SK-N-DZ (cell line): ENCODE measurements around the gene BBX.
"Not testable (repeated sequence)": the region's sequence is repeated elsewhere in the genome, so short reads cannot be mapped to it uniquely, and the experiment has no call there.

ENCODE experiments used
- DNase-seq: peaks from one replicate; pipeline ENCODE4 v3.0.0-alpha.2; 2015; ENCODE audit warnings: low spot score

BBX gene

GRCh38 chr3:107542665-107543064 is 19.9 kb downstream of the BBX start:
- DNase-seq, result no peak

DNA sequence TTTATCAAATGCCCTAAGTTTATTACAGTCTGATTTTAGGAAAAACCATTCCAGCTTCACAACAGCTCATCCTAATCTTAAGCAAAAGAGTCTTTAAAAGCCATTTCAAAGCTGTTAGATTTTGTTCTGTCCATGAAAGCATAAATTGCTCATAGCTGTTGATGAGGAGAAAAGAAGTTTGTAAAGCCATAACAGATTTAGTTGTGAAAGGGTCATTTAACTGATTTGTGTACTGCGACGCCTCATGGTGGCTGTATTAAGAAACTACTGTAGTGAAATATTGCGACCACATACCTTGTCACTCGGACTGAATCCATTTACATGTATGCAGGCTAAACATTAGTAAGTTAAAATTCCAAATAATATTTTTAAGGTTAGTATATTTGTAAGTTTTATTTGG is 20.9 kb downstream of the BBX start:
- no peak for DNase-seq

GRCh38 chr3:107545680-107546120 is 22.9 kb downstream of the BBX start:
- no peak for DNase-seq

GRCh38 chr3:107548601-107549000 is 25.8 kb downstream of the BBX start:
- no peak for DNase-seq

DNA sequence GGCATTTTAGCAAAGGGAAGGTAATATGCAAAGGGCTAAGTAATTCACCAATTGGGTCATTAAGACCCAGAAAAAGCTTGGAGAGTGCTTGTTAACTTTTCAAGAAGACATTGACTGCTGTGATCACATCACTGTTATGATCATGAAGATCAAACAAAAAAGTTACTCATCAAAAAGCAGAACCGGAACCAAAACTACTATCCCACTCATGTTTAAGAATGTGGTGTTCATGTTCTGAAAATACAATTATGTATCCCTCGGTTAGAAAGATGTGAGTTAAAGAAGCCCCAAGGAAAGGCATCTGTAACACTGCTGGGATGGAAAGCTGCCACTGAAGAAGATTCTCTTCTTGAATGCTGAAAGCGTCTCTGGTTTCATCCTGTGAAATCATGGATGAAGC is 32.6 kb downstream of the BBX start:
- no peak for DNase-seq

DNA sequence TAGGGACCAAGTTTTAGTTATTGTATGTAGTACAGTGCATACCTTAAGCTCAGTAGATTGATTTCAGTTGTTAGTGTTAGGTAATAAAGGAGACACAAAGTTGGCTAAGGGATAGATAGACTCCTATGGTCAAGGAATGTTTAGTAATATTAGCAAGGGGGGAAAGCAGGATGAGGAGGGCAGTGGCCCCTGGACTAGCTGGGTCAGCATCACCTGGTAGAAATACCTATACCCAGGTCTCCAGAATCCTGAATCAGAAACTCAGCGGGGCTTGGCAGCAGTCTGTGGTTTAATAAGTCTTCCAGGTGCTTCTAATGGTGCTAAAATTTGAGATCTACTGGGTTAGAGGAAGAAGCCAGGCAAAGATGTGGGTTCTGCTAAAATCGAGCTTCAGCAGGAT is 35.0 kb downstream of the BBX start:
- DNase-seq, result no peak

- no peak for DNase-seq
These were observed 37.4 kb downstream of the BBX start for GRCh38 chr3:107560166-107560565.

DNA sequence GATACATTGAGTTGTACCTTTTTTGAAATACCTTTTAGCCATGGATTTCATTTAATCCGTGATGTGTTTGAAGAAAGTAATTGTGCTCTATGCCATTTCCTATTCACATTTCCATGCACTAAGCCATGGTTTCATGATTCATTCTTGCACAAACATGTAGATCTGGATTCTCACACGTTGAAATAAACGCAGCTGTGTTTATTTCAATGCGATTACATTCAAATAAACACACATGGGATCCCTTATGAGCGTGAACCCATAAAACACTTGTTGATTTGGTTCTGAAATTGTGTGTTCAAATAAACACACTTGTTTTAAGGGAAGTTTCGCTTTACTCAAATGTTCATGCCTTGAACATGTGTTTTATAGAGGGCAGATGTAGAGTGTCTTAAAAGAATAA is 39.2 kb downstream of the BBX start:
- DNase-seq, result no peak

DNA sequence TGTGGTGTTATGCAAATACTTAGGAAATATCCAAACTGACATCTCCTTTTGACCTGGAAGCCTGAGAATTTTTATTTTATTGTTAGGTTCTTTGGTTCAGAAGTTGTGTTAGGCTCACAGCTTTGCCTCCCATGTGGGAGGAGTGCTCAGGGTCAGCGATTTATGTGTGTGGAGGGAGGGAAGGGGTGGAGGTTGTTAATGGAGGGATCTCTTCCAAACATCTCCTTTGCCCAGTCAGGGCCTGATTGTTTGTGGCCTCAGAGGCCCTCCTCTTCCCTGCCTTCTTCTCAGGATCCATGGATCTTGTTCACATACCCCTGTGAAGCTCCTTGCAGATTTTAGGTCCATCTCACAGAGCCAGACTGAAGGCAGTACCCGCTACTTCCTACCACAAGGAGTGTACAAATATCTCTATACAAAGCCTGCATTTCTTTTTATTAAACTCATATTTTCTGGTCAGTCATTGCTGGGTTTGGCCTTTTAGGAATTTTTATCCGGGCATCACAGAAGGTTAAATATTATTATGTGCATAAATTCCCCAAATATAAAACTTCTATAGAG is 40.3 kb downstream of the BBX start:
- DNase-seq, result no peak

- DNase-seq, result not testable (repeated sequence)
These were observed 42.5 kb downstream of the BBX start for GRCh38 chr3:107565244-107565643.

DNA sequence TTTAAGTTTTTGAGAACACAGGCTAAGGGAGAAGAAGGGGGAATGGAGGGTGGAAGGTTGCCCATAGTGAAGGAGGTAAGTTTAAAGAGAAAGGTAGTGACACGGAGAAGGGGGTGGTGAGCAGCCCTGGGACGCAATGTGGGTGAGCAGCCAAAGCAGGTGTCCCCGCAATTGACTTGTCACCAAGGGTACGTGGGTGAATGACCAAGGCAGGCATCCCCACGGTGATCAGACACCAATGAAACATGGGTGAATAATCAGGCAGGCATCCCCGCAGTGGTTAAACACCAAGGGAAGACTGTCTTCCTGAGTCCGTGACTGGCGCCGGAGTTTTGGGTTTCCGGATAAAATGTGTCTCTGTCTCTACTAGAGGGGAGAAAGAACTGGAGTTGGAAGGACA is 48.3 kb downstream of the BBX start:
- not testable (repeated sequence) for DNase-seq

DNA sequence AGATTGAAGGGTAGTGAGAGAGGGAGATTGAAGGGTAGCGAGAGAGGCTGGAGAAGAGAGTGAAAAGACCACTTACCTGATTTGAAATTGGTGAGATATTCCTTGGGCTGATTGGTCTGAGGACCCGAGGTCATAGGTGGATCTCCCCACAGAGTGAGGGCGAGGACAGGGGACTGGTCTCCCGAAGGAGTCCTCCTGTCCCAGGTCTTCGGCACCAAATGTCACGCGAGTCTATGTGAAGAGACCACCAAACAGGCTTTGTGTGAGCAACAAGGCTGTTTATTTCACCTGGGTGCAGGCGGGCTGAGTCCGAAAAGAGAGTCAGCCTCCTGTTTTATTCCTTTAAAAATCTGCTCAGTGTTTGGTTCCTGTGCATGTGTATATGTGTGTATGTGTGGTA is 48.7 kb downstream of the BBX start:
- not testable (repeated sequence) for DNase-seq

DNA sequence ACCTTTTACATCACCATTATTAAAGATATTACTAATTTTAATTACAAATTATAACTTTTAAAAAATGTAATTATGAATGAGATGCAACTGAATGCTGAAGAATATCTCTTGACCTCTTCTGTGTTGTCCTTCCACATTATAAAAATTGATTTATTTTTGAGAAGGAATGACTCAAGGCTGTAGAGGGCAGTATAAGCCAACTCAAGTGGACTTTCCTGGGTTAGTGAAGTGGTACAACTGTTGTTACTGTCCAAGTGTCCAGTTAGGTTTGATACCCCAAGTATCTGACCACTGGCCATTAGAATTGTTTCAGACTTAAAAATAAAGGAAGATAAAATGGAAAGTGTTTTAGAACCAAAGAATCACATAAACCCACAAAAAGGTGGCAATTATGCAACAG is 51.9 kb downstream of the BBX start:
- DNase-seq, result peak; percentile 24

- no peak for DNase-seq
These were observed 55.3 kb downstream of the BBX start for GRCh38 chr3:107578091-107578490.

GRCh38 chr3:107578523-107578922 is 55.8 kb downstream of the BBX start:
- no peak for DNase-seq

GRCh38 chr3:107579371-107579770 is 56.6 kb downstream of the BBX start:
- DNase-seq, result no peak

DNA sequence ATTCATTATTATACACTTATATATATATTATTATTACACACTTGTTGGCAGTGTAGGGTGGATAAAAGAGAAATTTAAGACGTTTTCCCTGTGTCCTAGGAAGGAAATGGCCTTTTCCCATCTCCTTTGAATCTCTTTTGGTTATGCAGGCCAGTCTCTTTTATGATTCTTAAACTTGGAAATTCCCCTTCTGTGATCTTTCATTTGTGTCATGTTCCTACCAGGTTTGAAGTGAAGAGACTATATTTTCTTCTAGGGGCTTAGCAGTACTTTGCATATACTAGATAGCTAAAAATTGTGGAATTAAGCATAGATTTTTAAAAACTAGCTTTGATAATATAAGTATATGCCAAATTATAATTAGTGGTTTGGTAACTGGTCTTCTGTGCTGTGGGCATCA is 58.5 kb downstream of the BBX start:
- no peak for DNase-seq

- DNase-seq, result no peak
These were observed 65.5 kb downstream of the BBX start for GRCh38 chr3:107588217-107588616.

GRCh38 chr3:107589454-107589853 is 66.7 kb downstream of the BBX start:
- DNase-seq, result no peak

DNA sequence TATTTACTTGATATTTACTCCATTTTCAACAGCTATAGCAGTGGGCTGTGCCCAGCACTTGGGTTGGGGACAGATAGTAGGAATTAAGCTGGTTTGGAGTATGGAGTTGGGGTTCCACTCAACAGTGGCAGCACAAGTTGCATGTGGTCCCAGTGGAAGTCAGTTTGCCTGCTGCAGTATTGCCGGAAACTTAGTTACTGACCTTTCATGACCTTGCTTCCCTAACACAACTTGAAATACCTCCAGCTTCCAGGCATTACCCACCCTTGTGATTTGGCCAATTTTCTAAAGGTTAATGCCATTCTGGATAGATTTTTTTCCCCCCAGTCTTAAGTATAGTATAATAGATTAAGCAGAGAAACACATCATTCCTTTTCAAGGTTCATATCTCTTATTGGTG is 68.0 kb downstream of the BBX start:
- DNase-seq, result no peak

DNA sequence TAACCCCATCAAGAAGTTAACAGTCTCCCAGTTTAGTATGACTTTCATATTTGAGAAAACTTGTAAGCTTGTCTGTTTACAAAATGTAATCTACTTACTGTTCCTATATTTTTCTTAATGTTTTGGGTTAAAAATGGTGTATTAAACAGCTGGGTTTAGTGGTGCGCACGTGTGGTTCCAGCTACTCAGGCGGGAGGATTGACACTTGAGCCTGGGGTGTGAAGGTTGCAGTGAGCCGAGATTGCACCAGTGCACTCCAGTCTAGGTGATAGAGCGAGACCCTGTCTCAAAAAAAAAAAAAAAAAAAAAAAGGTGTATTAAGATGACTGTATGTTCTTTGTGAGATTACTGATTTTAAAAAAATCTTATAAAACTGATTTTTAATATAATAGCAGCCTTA is 69.3 kb downstream of the BBX start:
- DNase-seq, result no peak

DNA sequence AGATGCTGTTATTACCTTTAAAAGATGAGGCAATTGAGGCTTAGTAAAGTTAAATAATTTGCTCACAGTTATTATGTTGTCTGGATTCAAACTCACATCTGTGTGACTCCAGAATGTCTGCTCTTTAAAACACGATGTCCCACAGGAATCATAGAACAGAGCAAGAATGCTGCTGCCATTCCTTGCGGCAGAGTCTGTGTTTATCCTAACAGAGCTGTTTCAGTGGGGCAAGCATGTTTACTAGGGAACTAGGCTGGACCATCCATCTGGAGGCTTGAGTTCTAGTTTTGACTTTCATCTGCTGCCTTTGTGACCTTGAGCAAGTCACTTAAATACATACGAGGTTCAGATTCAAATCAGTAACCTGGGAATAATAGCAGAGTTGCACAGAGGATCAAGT is 72.1 kb downstream of the BBX start:
- no peak for DNase-seq

DNA sequence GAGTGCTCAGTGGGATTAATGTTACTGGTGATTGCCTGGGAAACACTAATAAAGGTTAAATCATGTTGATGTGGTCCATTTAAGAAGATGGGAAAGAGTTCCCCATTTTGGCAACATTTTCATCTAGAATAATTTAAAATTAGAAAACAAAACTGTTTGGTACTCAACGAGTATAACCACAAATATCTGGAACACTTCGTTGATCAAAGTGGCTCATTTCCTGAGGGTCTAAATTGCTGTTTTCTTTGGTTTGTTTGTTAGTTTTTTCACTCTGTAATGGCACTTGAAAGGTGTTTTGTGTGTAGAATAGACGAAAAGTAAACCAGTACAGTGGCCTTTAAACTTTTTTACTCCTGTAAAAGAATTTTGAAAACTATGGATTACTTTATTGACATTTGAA is 73.9 kb downstream of the BBX start:
- DNase-seq, result no peak
